Endothelial cell of umbilical vein (primary cell): Measurements from ENCODE around the gene TMEM98. TPM values are rescaled to one million over a fixed set of nuclear protein-coding genes. Genes with fewer than 3 reads are reported as not detected.

Source experiments
- BruUV-seq: library from RNA; stranded (reverse); fragments of 400-500 nt; replicated peaks from 2 replicates; lab custom pipeline; 2021; lab: Mats Ljungman, UMichigan
- CTCF ChIA-PET: fragments of 300-600, 350-600 bp; sonication (Branson Sonifier 250); formaldehyde crosslinking; loops from one replicate; lab custom pipeline; 2021; ENCODE audit warnings: antibody characterized with exemption, inconsistent platforms; lab: Charles Lee
- POLR2A ChIA-PET: fragments of 300-600, 350-600 bp; sonication (Branson Sonifier 250); formaldehyde crosslinking; loops from one replicate; lab custom pipeline; 2021; ENCODE audit warnings: antibody characterized with exemption, inconsistent platforms; lab: Charles Lee
- DNase-seq: peaks from one replicate; pipeline ENCODE4 v3.0.0-alpha.2; 2011; ENCODE audit warnings: low read depth, low spot score
- FAIRE-seq: peaks from 2 replicates; lab custom pipeline; 2011; peaks lifted over from hg19 to GRCh38; lab: Jason Lieb, UNC
- H2AFZ ChIP-seq: 2 replicates; pipeline ENCODE4 v1.6.0; 2012; ENCODE audit warnings: low read depth, low read length, control low read depth, inconsistent platforms
- H3K27ac ChIP-seq: 2 replicates; pipeline ENCODE4 v1.5.1; 2011; ENCODE audit warnings: low read depth, mild to moderate bottlenecking, control low read depth, low read length, moderate library complexity; ENCODE audit not compliant: insufficient read depth
- H3K27me3 ChIP-seq, 2 experiments: 2 replicates each; pipeline versions ENCODE4 v1.6.0 to v1.6.1; 2011; ENCODE audit warnings: low read length in 2 of 2, mixed read lengths in 1 of 2; ENCODE audit not compliant: control insufficient read depth in 2 of 2, insufficient read depth in 2 of 2
- H3K36me3 ChIP-seq, 2 experiments: 2 replicates in 1 of 2; 3 replicates in 1 of 2; pipeline ENCODE4 v1.5.1; 2011; ENCODE audit warnings: low read length in 2 of 2, mild to moderate bottlenecking in 1 of 2, moderate library complexity in 1 of 2; ENCODE audit not compliant: control insufficient read depth in 2 of 2, insufficient read depth in 2 of 2; ENCODE audit errors: extremely low read depth in 1 of 2
- H3K4me1 ChIP-seq: 3 replicates; pipeline ENCODE4 v1.5.1; 2011; ENCODE audit warnings: mild to moderate bottlenecking, low read length; ENCODE audit not compliant: control insufficient read depth, insufficient read depth; ENCODE audit errors: extremely low read depth
- H3K4me2 ChIP-seq: 2 replicates; pipeline ENCODE4 v1.6.1; 2011; ENCODE audit warnings: low read length, control low read depth, mixed read lengths; ENCODE audit not compliant: insufficient read depth
- H3K4me3 ChIP-seq, 3 experiments: fragments of 200-600 bp in 1 of 3; sonication (generic), shearing (Covaris generic) in 1 of 3; replicated peaks in 1 of 3; 2 replicates each; pipeline ENCODE4 v1.5.1; 2011 to 2016; ENCODE audit warnings: control low read depth in 3 of 3, low read length in 3 of 3, mild to moderate bottlenecking in 2 of 3, inconsistent platforms in 1 of 3, low read depth in 1 of 3, moderate library complexity in 1 of 3; ENCODE audit not compliant: insufficient read depth in 1 of 3
- H3K79me2 ChIP-seq: 2 replicates; pipeline ENCODE4 v1.6.0; 2012; ENCODE audit warnings: low read length, inconsistent platforms; ENCODE audit not compliant: control insufficient read depth, insufficient read depth
- H3K9ac ChIP-seq: replicated peaks from 2 replicates; pipeline ENCODE3; 2011; ENCODE audit warnings: low read length, control low read depth; ENCODE audit not compliant: insufficient read depth; ENCODE audit errors: extremely low read depth
- H3K9me1 ChIP-seq: replicated peaks from 3 replicates; pipeline ENCODE4 v1.6.0; 2011; ENCODE audit warnings: mild to moderate bottlenecking, low read length; ENCODE audit not compliant: control insufficient read depth, insufficient read depth; ENCODE audit errors: extremely low read depth
- H3K9me3 ChIP-seq: replicated peaks from 2 replicates; pipeline ENCODE4 v1.5.1; 2012; ENCODE audit warnings: low read length, inconsistent platforms; ENCODE audit not compliant: control insufficient read depth, insufficient read depth
- H4K20me1 ChIP-seq: replicated peaks from 2 replicates; pipeline ENCODE3; 2011; ENCODE audit warnings: mild to moderate bottlenecking, low read length; ENCODE audit not compliant: control insufficient read depth, insufficient read depth; ENCODE audit errors: extremely low read depth
- EZH2 ChIP-seq: IDR thresholded peaks from 2 replicates; pipeline ENCODE4 v1.6.1; 2012; ENCODE audit warnings: borderline replicate concordance, low read depth, mild to moderate bottlenecking, moderate library complexity, low read length, inconsistent platforms; ENCODE audit not compliant: severe bottlenecking
- FOS ChIP-seq: IDR thresholded peaks from 2 replicates; pipeline ENCODE4 v1.6.1; 2011; ENCODE audit warnings: mild to moderate bottlenecking, low read length, moderate library complexity, borderline replicate concordance; ENCODE audit not compliant: insufficient read depth
- GATA2 ChIP-seq: IDR thresholded peaks from 2 replicates; pipeline ENCODE4 v1.7.0; 2011; ENCODE audit warnings: low read depth, mild to moderate bottlenecking, moderate library complexity, mixed read lengths, low read length; ENCODE audit not compliant: insufficient read length, insufficient read depth
- JUN ChIP-seq: IDR thresholded peaks from 2 replicates; pipeline ENCODE4 v1.6.1; 2011; ENCODE audit warnings: borderline replicate concordance, low read depth; ENCODE audit not compliant: insufficient read length, insufficient read depth
- MYC ChIP-seq: IDR thresholded peaks from one replicate; pipeline ENCODE4 v1.6.1; 2011; ENCODE audit warnings: mild to moderate bottlenecking, low read depth, low read length
- POLR2A ChIP-seq: IDR thresholded peaks from 2 replicates; pipeline ENCODE4 v1.6.1; 2012; ENCODE audit warnings: low read depth, mild to moderate bottlenecking, control low read depth, low read length
- POLR2AphosphoS5 ChIP-seq: IDR thresholded peaks from 2 replicates; pipeline ENCODE4 v1.6.1; 2012; ENCODE audit warnings: low read depth, mild to moderate bottlenecking, control low read depth, low read length, moderate library complexity; ENCODE audit not compliant: insufficient read depth
- dilution Hi-C: fragments of 300-500 bp; cut with MboI; formaldehyde crosslinking; loops from one replicate; pipeline ENCODE4 v1.15.0; 2019; ENCODE audit warnings: low sequenced_read_pairs; ENCODE audit not compliant: extremely low pct_ligation_motif_present
- intact Hi-C: fragments of 100-400 bp; cut with micrococcal nuclease; formaldehyde crosslinking; loops from one replicate; pipeline ENCODE4 v1.10.0; 2022
- polyA plus RNA-seq, 4 experiments: library from polyadenylated mRNA; depleted of rRNA in 3 of 4; stranded (reverse) in 3 of 4; unstranded in 1 of 4; fragments of >200 nt; gene quantifications; 2 replicates each; pipeline versions ENCODE4 v1.2.1 to v1.2.3, GENCODE V29; 2011 to 2012; ENCODE audit warnings: missing spikeins in 1 of 4
- total RNA-seq: library from RNA; stranded (reverse); gene quantifications from 2 replicates; pipeline ENCODE4 v1.2.3, GENCODE V29; 2021
- TF ChIP-seq, protein P1 (sequence below): IDR thresholded peaks from 2 replicates; pipeline ENCODE4 v1.6.1; 2011; ENCODE audit not compliant: insufficient read depth, insufficient read length
- TF ChIP-seq, protein P2 (sequence below), 2 donors: IDR thresholded peaks; 1 replicate in 1 of 2; 2 replicates in 1 of 2; pipeline ENCODE4 v1.5.1; 2011; ENCODE audit warnings: low read length in 2 of 2, mild to moderate bottlenecking in 2 of 2, moderate library complexity in 2 of 2, control low read depth in 1 of 2, inconsistent platforms in 1 of 2, low read depth in 1 of 2; ENCODE audit not compliant: insufficient read depth in 1 of 2; ENCODE audit errors: extremely low read depth in 1 of 2

TMEM98 gene
- total and polyA plus RNA-seq, 2 donors (not counting 3 experiments of a cell fraction or from before 2014, with no cell fraction given): 83.6 to 456 TPM

DNA sequence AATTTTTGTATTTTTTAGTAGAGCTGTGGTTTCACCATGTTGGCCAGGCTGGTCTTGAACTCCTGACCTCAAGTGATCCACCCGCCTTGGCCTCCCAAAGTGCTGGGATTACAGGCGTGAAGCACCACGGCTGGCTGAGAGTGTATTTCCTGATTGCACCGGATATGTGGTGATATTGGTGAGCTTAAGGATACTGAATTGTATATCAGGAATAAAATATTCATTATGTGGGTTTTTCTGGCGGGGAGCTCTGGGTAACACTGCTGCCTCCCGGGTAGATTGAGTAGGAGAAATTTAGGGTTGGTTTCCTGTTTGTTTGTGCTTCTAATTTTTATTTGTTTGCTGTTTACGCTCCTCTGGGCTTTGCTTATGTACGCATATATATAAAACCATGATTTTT, 7.7 kb upstream of the TMEM98 start:
- no peak for TF ChIP-seq FOS
- TF ChIP-seq POLR2A: no peak
- no peak for TF ChIP-seq POLR2AphosphoS5
- no peak for TF ChIP-seq JUN
- TF ChIP-seq EZH2: no peak
- TF ChIP-seq, protein P1, sequence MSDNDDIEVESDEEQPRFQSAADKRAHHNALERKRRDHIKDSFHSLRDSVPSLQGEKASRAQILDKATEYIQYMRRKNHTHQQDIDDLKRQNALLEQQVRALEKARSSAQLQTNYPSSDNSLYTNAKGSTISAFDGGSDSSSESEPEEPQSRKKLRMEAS: no peak
- ChIA-PET POLR2A (no interaction called here), CTCF (interaction anchor here (1.2 to 1.7 kb wide), 3 partner anchors 10 to 137 kb away, joined by 4 to 7 read pairs (median 6); partner anchors contain the start of gene MYO1D)
- DNase-seq: no peak
- dilution Hi-C loops: no loop called here
- no peak overlapping the region for H3K9ac ChIP-seq
- no peaks in the 10 kb centered on the region for H3K79me2 ChIP-seq
- no peaks in the 10 kb centered on the region for H3K9me1 ChIP-seq
- H3K4me2 ChIP-seq: no peak overlapping the region
- no TSS peak for BruUV-seq
- no peaks in the 10 kb centered on the region for H3K36me3 ChIP-seq
- H3K27ac ChIP-seq: no peak overlapping the region
- H3K4me3 ChIP-seq: no peak overlapping the region
- H4K20me1 ChIP-seq: no peaks in the 10 kb centered on the region
- peaks cover 0 to 5% of the 10 kb centered on the region in 2 experiments for H3K27me3 ChIP-seq
- H3K9me3 ChIP-seq: no peaks in the 10 kb centered on the region
- intact Hi-C loops: no loop called here
- no peaks in the 10 kb centered on the region for H3K4me1 ChIP-seq
- no peak overlapping the region for H2AFZ ChIP-seq
- no peak for FAIRE-seq

DNA sequence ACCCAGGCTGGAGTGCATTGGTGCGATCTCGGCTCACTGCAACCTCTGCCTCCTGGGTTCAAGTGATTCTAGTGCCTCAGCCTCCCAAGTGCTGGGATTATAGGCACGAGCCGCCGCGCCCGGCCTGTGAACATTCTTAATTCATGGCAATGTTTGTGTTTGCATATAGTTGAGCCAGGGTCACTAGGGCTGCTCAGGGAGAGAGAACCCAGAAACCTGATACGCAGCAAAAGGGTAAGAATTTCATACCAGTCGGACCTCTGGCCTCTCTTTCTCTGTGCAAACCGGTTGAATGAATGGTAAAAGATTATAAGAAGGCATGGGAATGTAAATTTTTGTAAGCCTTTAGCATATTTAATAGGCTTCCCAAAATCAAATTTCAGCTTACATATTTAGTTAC, 6.9 kb upstream of the TMEM98 start:
- no peaks in the 10 kb centered on the region for H3K9me3 ChIP-seq
- no peak overlapping the region for H3K9ac ChIP-seq
- no peak overlapping the region for H3K4me2 ChIP-seq
- H3K36me3 ChIP-seq: no peaks in the 10 kb centered on the region
- H3K4me1 ChIP-seq: no peaks in the 10 kb centered on the region
- no peak overlapping the region for H2AFZ ChIP-seq
- no peak overlapping the region for H3K27ac ChIP-seq
- ChIA-PET CTCF (interaction anchor here (1.2 to 1.7 kb wide), 3 partner anchors 11 to 138 kb away, joined by 4 to 7 read pairs (median 6); partner anchors contain the start of gene MYO1D), POLR2A (no interaction called here)
- peaks cover 0 to under 1% of the 10 kb centered on the region in 2 experiments for H3K27me3 ChIP-seq
- FAIRE-seq: no peak
- H4K20me1 ChIP-seq: no peaks in the 10 kb centered on the region
- no peaks in the 10 kb centered on the region for H3K9me1 ChIP-seq
- dilution Hi-C loops: no loop called here
- BruUV-seq: no TSS peak
- no peak for TF ChIP-seq JUN
- no peak for TF ChIP-seq FOS
- no peak for TF ChIP-seq MYC
- no peak for TF ChIP-seq GATA2
- TF ChIP-seq EZH2: no peak
- TF ChIP-seq, protein P1: no peak
- TF ChIP-seq POLR2A: no peak
- TF ChIP-seq POLR2AphosphoS5: no peak
- TF ChIP-seq, protein P2, sequence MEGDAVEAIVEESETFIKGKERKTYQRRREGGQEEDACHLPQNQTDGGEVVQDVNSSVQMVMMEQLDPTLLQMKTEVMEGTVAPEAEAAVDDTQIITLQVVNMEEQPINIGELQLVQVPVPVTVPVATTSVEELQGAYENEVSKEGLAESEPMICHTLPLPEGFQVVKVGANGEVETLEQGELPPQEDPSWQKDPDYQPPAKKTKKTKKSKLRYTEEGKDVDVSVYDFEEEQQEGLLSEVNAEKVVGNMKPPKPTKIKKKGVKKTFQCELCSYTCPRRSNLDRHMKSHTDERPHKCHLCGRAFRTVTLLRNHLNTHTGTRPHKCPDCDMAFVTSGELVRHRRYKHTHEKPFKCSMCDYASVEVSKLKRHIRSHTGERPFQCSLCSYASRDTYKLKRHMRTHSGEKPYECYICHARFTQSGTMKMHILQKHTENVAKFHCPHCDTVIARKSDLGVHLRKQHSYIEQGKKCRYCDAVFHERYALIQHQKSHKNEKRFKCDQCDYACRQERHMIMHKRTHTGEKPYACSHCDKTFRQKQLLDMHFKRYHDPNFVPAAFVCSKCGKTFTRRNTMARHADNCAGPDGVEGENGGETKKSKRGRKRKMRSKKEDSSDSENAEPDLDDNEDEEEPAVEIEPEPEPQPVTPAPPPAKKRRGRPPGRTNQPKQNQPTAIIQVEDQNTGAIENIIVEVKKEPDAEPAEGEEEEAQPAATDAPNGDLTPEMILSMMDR (IDR thresholded peaks at IDR 0.05; ENCODE audit: extremely low read depth in 1 of 2, insufficient read depth in 1 of 2, low read depth in 1 of 2, low read length in 2 of 2): no peak
- no peaks in the 10 kb centered on the region for H3K79me2 ChIP-seq
- H3K4me3 ChIP-seq: no peak overlapping the region
- intact Hi-C loops: no loop called here
- DNase-seq: no peak
